Spinal cord (tissue), 10 donors: ENCODE results near the gene KCNN4. TPM values are rescaled to one million over a fixed set of nuclear protein-coding genes. Genes with fewer than 3 reads are reported as not detected.

Experiments used
- DNase-seq, 6 donors: peaks; one replicate each; pipeline versions ENCODE4 v3.0.0 to v3.0.0-alpha.2; 2013 to 2015; ENCODE audit warnings: low spot score in 6 of 6, low read depth in 4 of 6
- H3K27ac ChIP-seq: one replicate; pipeline ENCODE4 v1.5.1; 2013; ENCODE audit warnings: low read depth, low read length, control low read depth
- H3K27me3 ChIP-seq: one replicate; pipeline ENCODE4 v1.6.1; 2013; ENCODE audit warnings: low read length; ENCODE audit not compliant: control insufficient read depth, insufficient read depth
- H3K36me3 ChIP-seq: one replicate; pipeline ENCODE4 v1.6.1; 2013; ENCODE audit warnings: low read length; ENCODE audit not compliant: control insufficient read depth, insufficient read depth
- H3K4me1 ChIP-seq: one replicate; pipeline ENCODE4 v1.6.1; 2013; ENCODE audit warnings: low read length; ENCODE audit not compliant: control insufficient read depth, insufficient read depth
- H3K4me3 ChIP-seq: one replicate; pipeline ENCODE4 v1.5.1; 2013; ENCODE audit warnings: low read depth, low read length, control low read depth
- H3K9me3 ChIP-seq: one replicate; pipeline ENCODE4 v1.6.1; 2013; ENCODE audit warnings: low read length; ENCODE audit not compliant: control insufficient read depth, insufficient read depth
- WGBS: methylation state at CpG from one replicate; pipeline ENCODE4 v1.1.5; 2013; ENCODE audit warnings: missing lambda C conversion rate; ENCODE audit not compliant: insufficient coverage; 5-methylcytosine and 5-hydroxymethylcytosine counted together
- polyA plus RNA-seq, 2 donors: library from polyadenylated mRNA; unstranded; fragments of 120-200 nt; gene quantifications; one replicate each; pipeline ENCODE4 v1.2.1, GENCODE V29; 2013; ENCODE audit not compliant: insufficient read length in 2 of 2
- total RNA-seq, 2 donors: library from RNA; depleted of rRNA in 1 of 2; stranded (reverse); fragments of 120-200 nt in 1 of 2; fragments of >200 nt in 1 of 2; gene quantifications; one replicate each; pipeline versions ENCODE4 v1.2.3 to v1.2.4, GENCODE V29; 2013 to 2014
- donor health status: healthy.

KCNN4 gene
- total and polyA plus RNA-seq, 4 donors = 0.62 to 1.1 (median 0.81) TPM

DNA sequence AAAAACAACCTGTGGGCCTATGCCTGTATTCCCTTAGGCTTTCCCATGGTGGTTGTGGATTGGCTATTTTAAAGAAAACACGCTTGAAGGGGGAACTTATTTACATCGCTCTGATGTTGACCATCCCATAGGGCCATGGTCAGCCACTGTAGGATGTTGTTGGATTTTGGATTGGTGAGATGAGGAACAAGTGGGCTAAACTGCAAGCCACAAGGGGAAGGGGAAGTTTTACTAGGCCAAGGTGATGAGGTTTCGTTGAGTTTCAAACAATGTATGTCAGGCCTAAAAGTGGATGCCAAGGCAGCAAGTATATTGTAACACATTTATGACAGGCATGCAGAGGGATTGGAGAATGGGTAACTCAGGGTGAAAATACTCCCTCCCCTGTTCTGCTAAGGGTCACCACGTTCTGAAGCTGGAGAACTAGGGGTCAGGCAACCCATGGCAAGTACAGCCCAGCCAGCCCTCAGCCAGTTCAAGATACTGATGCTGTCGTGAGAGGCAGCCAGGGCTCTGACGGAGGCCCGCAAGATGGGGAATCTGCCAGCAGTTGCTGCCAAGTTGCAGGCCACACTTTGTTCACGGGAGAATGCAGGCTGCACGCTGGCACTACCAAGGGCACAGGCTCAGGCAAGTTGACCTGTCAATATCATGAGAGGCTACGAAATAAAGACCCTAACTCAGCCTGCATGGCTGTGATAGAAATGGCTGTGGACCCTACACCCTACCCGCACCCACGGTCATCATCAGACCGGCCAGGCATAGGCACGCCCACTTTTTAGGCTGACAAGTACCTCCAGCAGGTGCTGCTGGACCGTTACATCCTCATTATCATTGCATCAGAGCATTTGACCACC is 53.8 kb downstream of the KCNN4 start:
- Histone ChIP-seq H3K36me3 (peaks cover 28% of the 10 kb centered on the region), H3K27me3 (no peaks in the 10 kb centered on the region), H3K27ac (no peak overlapping the region), H3K9me3 (no peaks in the 10 kb centered on the region), H3K4me3 (no peak overlapping the region), H3K4me1 (peaks cover 13% of the 10 kb centered on the region)
- WGBS = 52% methylated on average over 15 of the region's 15 CpGs
- peak in 2 of 6 donors; percentile 25 to 39 for DNase-seq

DNA sequence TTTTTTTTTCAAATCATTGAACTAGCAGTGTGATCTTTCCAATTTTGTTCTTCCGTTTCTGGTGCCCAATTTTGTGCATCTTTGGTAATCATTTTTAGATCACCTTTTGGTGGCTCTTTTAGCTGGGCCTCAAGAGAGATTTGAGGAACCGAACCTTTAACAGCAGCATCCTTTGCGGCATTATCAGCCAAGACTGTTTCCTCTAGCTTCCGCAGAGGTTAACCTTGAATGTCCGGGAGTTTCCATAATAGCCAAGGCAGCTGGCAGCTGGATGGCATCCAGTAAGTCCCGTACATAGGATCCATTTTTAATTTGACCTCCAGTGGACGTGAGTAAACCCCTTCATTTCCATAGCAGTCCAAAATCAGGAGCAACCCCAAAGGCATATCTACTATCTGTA is 55.3 kb downstream of the KCNN4 start:
- H3K27me3 ChIP-seq = no peaks in the 10 kb centered on the region
- peaks cover 16% of the 10 kb centered on the region for H3K36me3 ChIP-seq
- 57% methylated on average over 4 of the region's 7 CpGs for WGBS
- peaks cover 6% of the 10 kb centered on the region for H3K4me1 ChIP-seq
- H3K4me3 ChIP-seq = no peak overlapping the region
- DNase-seq = no peak
- no peak overlapping the region for H3K27ac ChIP-seq
- H3K9me3 ChIP-seq = no peaks in the 10 kb centered on the region

- H3K36me3 ChIP-seq = peaks cover 14% of the 10 kb centered on the region
- no peak overlapping the region for H3K27ac ChIP-seq
- no peaks in the 10 kb centered on the region for H3K27me3 ChIP-seq
- H3K4me1 ChIP-seq = peaks cover 6% of the 10 kb centered on the region
- WGBS = 100% methylated on average over 3 of the region's 8 CpGs
- no peak for DNase-seq
- H3K9me3 ChIP-seq = no peaks in the 10 kb centered on the region
- H3K4me3 ChIP-seq = no peak overlapping the region
These were observed 55.9 kb downstream of the KCNN4 start for GRCh38 chr19:43724896-43725295.

DNA sequence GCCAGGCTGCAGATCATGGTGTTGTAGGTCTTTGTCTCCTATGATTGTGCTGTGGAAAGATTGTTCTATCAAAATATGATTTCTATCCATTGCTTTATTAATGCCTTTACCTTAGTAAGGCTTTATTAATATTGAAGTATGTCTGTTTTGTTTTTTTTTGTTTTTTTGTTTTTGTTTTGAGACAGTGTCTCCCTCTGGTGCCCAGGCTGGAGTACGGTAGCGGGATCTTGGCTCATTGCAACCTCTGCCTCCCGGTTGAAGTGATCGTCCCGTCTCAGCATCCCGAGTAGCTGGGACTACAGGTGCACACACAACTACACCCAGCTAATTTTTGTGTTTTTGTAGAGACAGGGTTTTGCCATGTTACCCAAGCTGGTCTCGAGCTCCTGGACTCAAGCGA is 57.2 kb downstream of the KCNN4 start:
- H3K27ac ChIP-seq = no peak overlapping the region
- H3K27me3 ChIP-seq = no peaks in the 10 kb centered on the region
- no peaks in the 10 kb centered on the region for H3K9me3 ChIP-seq
- H3K4me1 ChIP-seq = peaks cover 6% of the 10 kb centered on the region
- H3K36me3 ChIP-seq = peaks cover 2% of the 10 kb centered on the region
- H3K4me3 ChIP-seq = no peak overlapping the region
- no peak for DNase-seq
- 53% methylated on average over 3 of the region's 8 CpGs for WGBS

- Histone ChIP-seq H3K27ac (no peak overlapping the region), H3K4me3 (no peak overlapping the region), H3K36me3 (no peaks in the 10 kb centered on the region), H3K4me1 (no peaks in the 10 kb centered on the region), H3K9me3 (no peaks in the 10 kb centered on the region), H3K27me3 (no peaks in the 10 kb centered on the region)
- WGBS = 92% methylated on average over 2 of the region's 5 CpGs
- DNase-seq = no peak
These were observed 59.2 kb downstream of the KCNN4 start for GRCh38 chr19:43721469-43722048.

DNA sequence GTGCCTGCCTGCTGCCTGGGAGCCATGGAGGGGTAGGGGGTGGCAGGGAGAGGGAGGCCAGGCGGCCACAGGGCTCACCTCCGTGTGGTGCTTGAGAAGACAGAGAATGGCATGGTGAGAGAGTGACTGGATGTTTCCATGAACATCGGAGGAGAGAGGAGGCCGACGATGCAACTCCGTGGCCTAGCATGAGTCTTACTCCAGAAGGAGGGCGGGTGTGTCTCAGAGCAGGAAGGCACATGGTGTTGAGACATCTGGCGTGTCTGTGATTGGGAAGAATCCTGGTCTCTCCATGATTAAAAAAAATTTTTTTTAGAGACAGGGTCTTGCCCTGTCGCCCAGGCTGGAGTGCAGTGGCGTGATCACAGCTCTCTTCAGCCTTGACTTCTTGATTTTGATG is 59.8 kb downstream of the KCNN4 start:
- DNase-seq = no peak
- Histone ChIP-seq H3K4me1 (no peaks in the 10 kb centered on the region), H3K27me3 (no peaks in the 10 kb centered on the region), H3K9me3 (no peaks in the 10 kb centered on the region), H3K36me3 (no peaks in the 10 kb centered on the region), H3K27ac (no peak overlapping the region), H3K4me3 (no peak overlapping the region)
- WGBS = 85% methylated on average over 10 of the region's 10 CpGs

DNA sequence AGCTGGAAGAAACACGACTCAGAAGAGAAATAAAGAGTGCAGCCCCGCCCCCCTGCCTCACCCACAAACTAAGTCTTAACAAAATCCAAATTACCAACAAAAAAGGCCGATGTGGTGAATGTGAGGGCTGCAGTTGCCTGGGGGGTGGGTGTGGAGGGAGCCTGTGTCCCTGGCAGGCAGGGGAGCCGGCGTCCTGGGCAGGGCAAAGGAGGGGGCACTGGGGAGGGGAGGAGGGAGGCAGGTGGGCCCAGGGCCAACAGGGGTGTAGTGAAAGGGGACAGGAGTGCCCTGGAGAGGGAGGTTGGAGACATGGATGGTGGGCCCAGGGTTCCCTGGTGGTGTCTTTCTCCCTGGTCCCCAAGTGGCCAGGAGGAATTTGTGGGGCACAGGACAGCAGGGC is 60.9 kb downstream of the KCNN4 start:
- DNase-seq = no peak
- no peaks in the 10 kb centered on the region for H3K9me3 ChIP-seq
- no peaks in the 10 kb centered on the region for H3K27me3 ChIP-seq
- H3K27ac ChIP-seq = no peak overlapping the region
- 44% methylated on average over 2 of the region's 5 CpGs for WGBS
- no peak overlapping the region for H3K4me3 ChIP-seq
- no peaks in the 10 kb centered on the region for H3K36me3 ChIP-seq
- H3K4me1 ChIP-seq = no peaks in the 10 kb centered on the region

DNA sequence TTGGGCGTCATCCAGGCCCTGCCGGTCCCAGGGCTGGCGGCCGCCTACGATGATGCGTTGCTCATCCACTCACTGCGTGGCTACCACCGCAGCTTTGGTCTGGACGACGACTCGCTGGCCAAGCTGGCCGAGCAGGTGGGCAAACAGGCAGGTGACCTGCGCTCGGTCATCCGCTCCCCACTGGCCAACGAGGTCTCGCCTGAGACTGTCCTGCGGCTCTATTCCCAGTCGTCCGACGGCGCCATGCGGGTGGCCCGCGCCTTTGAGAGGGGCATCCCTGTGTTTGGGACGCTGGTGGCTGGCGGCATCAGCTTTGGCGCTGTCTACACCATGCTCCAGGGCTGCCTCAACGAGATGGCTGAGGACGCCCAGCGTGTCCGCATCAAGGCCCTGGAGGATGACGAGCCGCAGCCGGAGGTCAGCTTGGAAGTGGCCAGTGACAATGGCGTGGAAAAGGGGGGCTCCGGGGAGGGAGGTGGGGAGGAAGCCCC is 61.4 kb downstream of the KCNN4 start:
- 89% methylated on average over 33 of the region's 37 CpGs for WGBS
- H3K27ac ChIP-seq = no peak overlapping the region
- H3K4me1 ChIP-seq = no peaks in the 10 kb centered on the region

GRCh38 chr19:43718627-43719377 is 62.0 kb downstream of the KCNN4 start:
- no peaks in the 10 kb centered on the region for H3K9me3 ChIP-seq
- no peak for DNase-seq
- WGBS = 93% methylated on average over 60 of the region's 60 CpGs
- no peaks in the 10 kb centered on the region for H3K27me3 ChIP-seq
- H3K4me3 ChIP-seq = no peak overlapping the region
- H3K27ac ChIP-seq = no peak overlapping the region
- H3K36me3 ChIP-seq = no peaks in the 10 kb centered on the region
- no peaks in the 10 kb centered on the region for H3K4me1 ChIP-seq

More for the DNA sequence above, 61.4 kb downstream of the KCNN4 start:
- Histone ChIP-seq H3K36me3 (no peaks in the 10 kb centered on the region), H3K27me3 (no peaks in the 10 kb centered on the region), H3K4me3 (no peak overlapping the region), H3K9me3 (no peaks in the 10 kb centered on the region)
- DNase-seq = no peak
